ENCODE measurements around the gene CBARP.
"Not testable (repeated sequence)": the region's sequence is repeated elsewhere in the genome, so short reads cannot be mapped to it uniquely, and the experiment has no call there.

The CBARP gene

DNA sequence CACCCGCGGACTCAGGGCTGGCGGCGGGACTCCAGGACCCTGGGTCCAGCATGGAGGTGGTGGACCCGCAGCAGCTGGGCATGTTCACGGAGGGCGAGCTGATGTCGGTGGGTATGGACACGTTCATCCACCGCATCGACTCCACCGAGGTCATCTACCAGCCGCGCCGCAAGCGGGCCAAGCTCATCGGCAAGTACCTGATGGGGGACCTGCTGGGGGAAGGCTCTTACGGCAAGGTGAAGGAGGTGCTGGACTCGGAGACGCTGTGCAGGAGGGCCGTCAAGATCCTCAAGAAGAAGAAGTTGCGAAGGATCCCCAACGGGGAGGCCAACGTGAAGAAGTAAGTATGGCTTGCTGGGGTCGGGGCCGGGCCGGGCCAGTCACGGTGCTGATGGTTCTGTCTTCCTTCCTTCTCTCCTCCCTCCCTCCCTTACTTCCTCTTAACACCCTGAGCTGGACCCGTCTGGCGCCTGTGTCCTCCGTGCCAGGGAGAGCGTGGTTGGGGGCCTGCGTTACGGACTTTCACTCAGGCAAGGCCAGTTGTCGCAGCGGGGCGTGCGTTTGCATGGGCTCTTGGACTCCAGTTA lies 30.8 kb downstream of the CBARP start:
- H3K79me2 ChIP-seq (ENCODE audit: insufficient read depth, low read depth): peaks cover 55% of the 10 kb centered on the region
- peaks cover 32% of the 10 kb centered on the region for H3K4me1 ChIP-seq (ENCODE audit: low read depth, poor library complexity, severe bottlenecking)
- H2AFZ ChIP-seq (ENCODE audit: low read depth): no peak overlapping the region
- no peak overlapping the region; the same call in 1 of the 2 replicates for H3K9ac ChIP-seq
- no peak overlapping the region for H3K27ac ChIP-seq
- no peak overlapping the region for H3K4me3 ChIP-seq (IDR thresholded peaks at IDR 0.05; ENCODE audit: insufficient read depth, low read depth, low read length)
- no peaks in the 10 kb centered on the region for H4K20me1 ChIP-seq (ENCODE audit: insufficient read depth)
- no peaks in the 10 kb centered on the region for H3K27me3 ChIP-seq (ENCODE audit: insufficient read depth, low read depth)
- peak overlapping the region; percentile 77 for H3K4me2 ChIP-seq
- TF ChIP-seq, protein P1, sequence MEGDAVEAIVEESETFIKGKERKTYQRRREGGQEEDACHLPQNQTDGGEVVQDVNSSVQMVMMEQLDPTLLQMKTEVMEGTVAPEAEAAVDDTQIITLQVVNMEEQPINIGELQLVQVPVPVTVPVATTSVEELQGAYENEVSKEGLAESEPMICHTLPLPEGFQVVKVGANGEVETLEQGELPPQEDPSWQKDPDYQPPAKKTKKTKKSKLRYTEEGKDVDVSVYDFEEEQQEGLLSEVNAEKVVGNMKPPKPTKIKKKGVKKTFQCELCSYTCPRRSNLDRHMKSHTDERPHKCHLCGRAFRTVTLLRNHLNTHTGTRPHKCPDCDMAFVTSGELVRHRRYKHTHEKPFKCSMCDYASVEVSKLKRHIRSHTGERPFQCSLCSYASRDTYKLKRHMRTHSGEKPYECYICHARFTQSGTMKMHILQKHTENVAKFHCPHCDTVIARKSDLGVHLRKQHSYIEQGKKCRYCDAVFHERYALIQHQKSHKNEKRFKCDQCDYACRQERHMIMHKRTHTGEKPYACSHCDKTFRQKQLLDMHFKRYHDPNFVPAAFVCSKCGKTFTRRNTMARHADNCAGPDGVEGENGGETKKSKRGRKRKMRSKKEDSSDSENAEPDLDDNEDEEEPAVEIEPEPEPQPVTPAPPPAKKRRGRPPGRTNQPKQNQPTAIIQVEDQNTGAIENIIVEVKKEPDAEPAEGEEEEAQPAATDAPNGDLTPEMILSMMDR (conservative IDR thresholded peaks at IDR 0.05; ENCODE audit: low read depth, low read length): no peak
- no peaks in the 10 kb centered on the region for H3K36me3 ChIP-seq (ENCODE audit: insufficient read depth)

- H3K9ac ChIP-seq: peak overlapping the region; percentile 18; the same call in 1 of the 2 replicates
- H3K27ac ChIP-seq: no peak overlapping the region
- H2AFZ ChIP-seq (ENCODE audit: low read depth): no peak overlapping the region; the same call in 1 of the 2 replicates
- no peaks in the 10 kb centered on the region for H3K36me3 ChIP-seq (ENCODE audit: insufficient read depth)
- H3K4me1 ChIP-seq (ENCODE audit: low read depth, poor library complexity, severe bottlenecking): peaks cover 32% of the 10 kb centered on the region
- H3K4me2 ChIP-seq: peak overlapping the region; percentile 77
- no peaks in the 10 kb centered on the region for H4K20me1 ChIP-seq (ENCODE audit: insufficient read depth)
- peaks cover 49% of the 10 kb centered on the region for H3K79me2 ChIP-seq (ENCODE audit: insufficient read depth, low read depth)
- no peak overlapping the region for H3K4me3 ChIP-seq (IDR thresholded peaks at IDR 0.05; ENCODE audit: insufficient read depth, low read depth, low read length)
- TF ChIP-seq, protein P1 (conservative IDR thresholded peaks at IDR 0.05; ENCODE audit: low read depth, low read length): no peak
- H3K27me3 ChIP-seq (ENCODE audit: insufficient read depth, low read depth): no peaks in the 10 kb centered on the region
Observed at GRCh38 chr19:1206150-1206863, 31.5 kb downstream of the CBARP start.

DNA sequence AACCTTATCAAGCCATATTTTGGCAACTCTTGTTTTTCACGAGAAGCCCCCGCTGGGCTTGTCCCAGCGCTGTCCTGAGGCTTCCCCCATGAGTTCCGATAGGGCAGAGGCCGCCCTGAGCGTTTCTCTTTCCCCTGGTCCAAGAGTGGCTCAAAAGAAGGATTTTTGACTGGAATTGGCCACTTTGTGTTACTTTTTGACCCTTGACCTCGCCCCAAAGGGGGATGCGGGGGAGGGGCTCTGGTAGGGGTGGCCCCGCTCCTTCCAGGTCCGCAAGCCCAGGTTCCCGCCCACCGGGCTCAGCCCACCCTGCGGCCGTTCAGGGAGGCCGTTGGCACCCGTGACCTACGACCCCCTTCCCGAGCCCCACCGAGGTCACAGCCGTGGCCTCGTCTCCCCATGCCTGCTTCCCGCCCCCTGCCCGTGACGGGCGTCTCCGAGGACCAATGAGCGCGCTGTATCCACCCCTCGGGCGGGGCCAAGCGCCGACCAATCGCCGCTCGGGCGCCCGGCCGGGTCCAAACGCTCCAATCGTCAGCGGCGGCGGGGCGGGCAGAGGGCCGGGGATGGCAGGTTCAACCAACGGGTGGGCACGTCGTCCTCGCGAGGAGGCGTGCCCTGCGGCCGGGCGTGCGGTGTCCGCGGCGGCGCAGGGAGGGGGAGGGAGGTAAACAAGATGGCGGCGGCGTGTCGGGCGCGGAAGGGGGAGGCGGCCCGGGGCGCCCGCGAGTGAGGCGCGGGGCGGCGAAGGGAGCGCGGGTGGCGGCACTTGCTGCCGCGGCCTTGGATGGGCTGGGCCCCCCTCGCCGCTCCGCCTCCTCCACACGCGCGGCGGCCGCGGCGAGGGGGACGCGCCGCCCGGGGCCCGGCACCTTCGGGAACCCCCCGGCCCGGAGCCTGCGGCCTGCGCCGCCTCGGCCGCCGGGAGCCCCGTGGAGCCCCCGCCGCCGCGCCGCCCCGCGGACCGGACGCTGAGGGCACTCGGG lies 32.4 kb downstream of the CBARP start, which contains the start of gene STK11:
Gene STK11, plus strand, starts transcription at position 665 of the 986 bp plus-strand sequence. CDS start 1,136 bp downstream, outside the sequence.
- Histone ChIP-seq H3K79me2 (ENCODE audit: insufficient read depth, low read depth) (peaks cover 40% of the 10 kb centered on the region), H2AFZ (ENCODE audit: low read depth) (peak within 1 kb of the TSS; percentile 76)

DNA sequence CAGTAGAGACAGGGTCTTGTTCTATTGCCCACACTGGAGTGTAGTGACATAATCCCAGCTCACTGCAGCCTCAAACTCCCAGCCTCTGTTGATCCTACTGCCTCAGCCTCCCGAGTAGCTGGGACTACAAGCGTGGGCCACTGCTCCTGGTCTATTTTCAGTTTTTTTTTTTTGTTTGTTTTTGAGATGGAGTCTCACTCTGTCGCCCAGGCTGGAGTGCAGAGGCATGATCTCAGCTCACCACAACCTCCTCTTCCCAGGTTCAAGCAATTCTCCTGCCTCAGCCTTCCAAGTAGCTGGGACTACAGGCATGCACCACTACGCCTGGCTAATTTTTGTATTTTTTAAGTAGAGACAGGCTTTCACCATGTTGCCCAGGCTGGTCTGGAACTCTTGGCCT lies 37.2 kb downstream of the CBARP start:
- H3K27ac ChIP-seq; H3K4me3 ChIP-seq (IDR thresholded peaks at IDR 0.05; ENCODE audit: insufficient read depth, low read depth, low read length); H3K36me3 ChIP-seq (ENCODE audit: insufficient read depth): not testable (repeated sequence)

More for the DNA sequence above, 32.4 kb downstream of the CBARP start, which contains the start of gene STK11:
- Histone ChIP-seq H3K9ac (peak within 1 kb of the TSS; percentile 18; the same call in 1 of the 2 replicates), H3K4me1 (ENCODE audit: low read depth, poor library complexity, severe bottlenecking) (peaks cover 32% of the 10 kb centered on the region), H3K27ac (no peak within 1 kb of the TSS), H4K20me1 (ENCODE audit: insufficient read depth) (no peaks in the 10 kb centered on the region), H3K27me3 (ENCODE audit: insufficient read depth, low read depth) (no peaks in the 10 kb centered on the region), H3K36me3 (ENCODE audit: insufficient read depth) (no peaks in the 10 kb centered on the region), H3K4me3 (IDR thresholded peaks at IDR 0.05; ENCODE audit: insufficient read depth, low read depth, low read length) (no peak within 1 kb of the TSS), H3K4me2 (peak within 1 kb of the TSS; percentile 78)
- TF ChIP-seq, protein P1 (conservative IDR thresholded peaks at IDR 0.05; ENCODE audit: low read depth, low read length): no peak

More for the DNA sequence above, 37.2 kb downstream of the CBARP start:
- not testable (repeated sequence) for H3K4me2 ChIP-seq; H3K9ac ChIP-seq; H3K79me2 ChIP-seq (ENCODE audit: insufficient read depth, low read depth); H2AFZ ChIP-seq (ENCODE audit: low read depth); H3K27me3 ChIP-seq (ENCODE audit: insufficient read depth, low read depth); H4K20me1 ChIP-seq (ENCODE audit: insufficient read depth)
- peaks cover 22% of the 10 kb centered on the region for H3K4me1 ChIP-seq (ENCODE audit: low read depth, poor library complexity, severe bottlenecking)
